Endothelial cell of umbilical vein (primary cell): ENCODE results near the gene KDM4B. TPM values are rescaled to one million over a fixed set of nuclear protein-coding genes. Genes with fewer than 3 reads are reported as not detected.

Experiments used
- BruUV-seq: library from RNA; stranded (reverse); fragments of 400-500 nt; replicated peaks from 2 replicates; lab custom pipeline; 2021; lab: Mats Ljungman, UMichigan
- CTCF ChIA-PET: fragments of 300-600, 350-600 bp; sonication (Branson Sonifier 250); formaldehyde crosslinking; loops from one replicate; lab custom pipeline; 2021; ENCODE audit warnings: antibody characterized with exemption, inconsistent platforms; lab: Charles Lee
- POLR2A ChIA-PET: fragments of 300-600, 350-600 bp; sonication (Branson Sonifier 250); formaldehyde crosslinking; loops from one replicate; lab custom pipeline; 2021; ENCODE audit warnings: antibody characterized with exemption, inconsistent platforms; lab: Charles Lee
- DNase-seq: peaks from one replicate; pipeline ENCODE4 v3.0.0-alpha.2; 2011; ENCODE audit warnings: low read depth, low spot score
- FAIRE-seq: peaks from 2 replicates; lab custom pipeline; 2011; peaks lifted over from hg19 to GRCh38; lab: Jason Lieb, UNC
- H2AFZ ChIP-seq: 2 replicates; pipeline ENCODE4 v1.6.0; 2012; ENCODE audit warnings: low read depth, low read length, control low read depth, inconsistent platforms
- H3K27ac ChIP-seq: 2 replicates; pipeline ENCODE4 v1.5.1; 2011; ENCODE audit warnings: low read depth, mild to moderate bottlenecking, control low read depth, low read length, moderate library complexity; ENCODE audit not compliant: insufficient read depth
- H3K27me3 ChIP-seq, 2 experiments: 2 replicates each; pipeline versions ENCODE4 v1.6.0 to v1.6.1; 2011; ENCODE audit warnings: low read length in 2 of 2, mixed read lengths in 1 of 2; ENCODE audit not compliant: control insufficient read depth in 2 of 2, insufficient read depth in 2 of 2
- H3K36me3 ChIP-seq, 2 experiments: 2 replicates in 1 of 2; 3 replicates in 1 of 2; pipeline ENCODE4 v1.5.1; 2011; ENCODE audit warnings: low read length in 2 of 2, mild to moderate bottlenecking in 1 of 2, moderate library complexity in 1 of 2; ENCODE audit not compliant: control insufficient read depth in 2 of 2, insufficient read depth in 2 of 2; ENCODE audit errors: extremely low read depth in 1 of 2
- H3K4me1 ChIP-seq: 3 replicates; pipeline ENCODE4 v1.5.1; 2011; ENCODE audit warnings: mild to moderate bottlenecking, low read length; ENCODE audit not compliant: control insufficient read depth, insufficient read depth; ENCODE audit errors: extremely low read depth
- H3K4me2 ChIP-seq: 2 replicates; pipeline ENCODE4 v1.6.1; 2011; ENCODE audit warnings: low read length, control low read depth, mixed read lengths; ENCODE audit not compliant: insufficient read depth
- H3K4me3 ChIP-seq, 3 experiments: fragments of 200-600 bp in 1 of 3; sonication (generic), shearing (Covaris generic) in 1 of 3; replicated peaks in 1 of 3; 2 replicates each; pipeline ENCODE4 v1.5.1; 2011 to 2016; ENCODE audit warnings: control low read depth in 3 of 3, low read length in 3 of 3, mild to moderate bottlenecking in 2 of 3, inconsistent platforms in 1 of 3, low read depth in 1 of 3, moderate library complexity in 1 of 3; ENCODE audit not compliant: insufficient read depth in 1 of 3
- H3K79me2 ChIP-seq: 2 replicates; pipeline ENCODE4 v1.6.0; 2012; ENCODE audit warnings: low read length, inconsistent platforms; ENCODE audit not compliant: control insufficient read depth, insufficient read depth
- H3K9ac ChIP-seq: replicated peaks from 2 replicates; pipeline ENCODE3; 2011; ENCODE audit warnings: low read length, control low read depth; ENCODE audit not compliant: insufficient read depth; ENCODE audit errors: extremely low read depth
- H3K9me1 ChIP-seq: replicated peaks from 3 replicates; pipeline ENCODE4 v1.6.0; 2011; ENCODE audit warnings: mild to moderate bottlenecking, low read length; ENCODE audit not compliant: control insufficient read depth, insufficient read depth; ENCODE audit errors: extremely low read depth
- H3K9me3 ChIP-seq: replicated peaks from 2 replicates; pipeline ENCODE4 v1.5.1; 2012; ENCODE audit warnings: low read length, inconsistent platforms; ENCODE audit not compliant: control insufficient read depth, insufficient read depth
- H4K20me1 ChIP-seq: replicated peaks from 2 replicates; pipeline ENCODE3; 2011; ENCODE audit warnings: mild to moderate bottlenecking, low read length; ENCODE audit not compliant: control insufficient read depth, insufficient read depth; ENCODE audit errors: extremely low read depth
- EZH2 ChIP-seq: IDR thresholded peaks from 2 replicates; pipeline ENCODE4 v1.6.1; 2012; ENCODE audit warnings: borderline replicate concordance, low read depth, mild to moderate bottlenecking, moderate library complexity, low read length, inconsistent platforms; ENCODE audit not compliant: severe bottlenecking
- FOS ChIP-seq: IDR thresholded peaks from 2 replicates; pipeline ENCODE4 v1.6.1; 2011; ENCODE audit warnings: mild to moderate bottlenecking, low read length, moderate library complexity, borderline replicate concordance; ENCODE audit not compliant: insufficient read depth
- GATA2 ChIP-seq: IDR thresholded peaks from 2 replicates; pipeline ENCODE4 v1.7.0; 2011; ENCODE audit warnings: low read depth, mild to moderate bottlenecking, moderate library complexity, mixed read lengths, low read length; ENCODE audit not compliant: insufficient read length, insufficient read depth
- JUN ChIP-seq: IDR thresholded peaks from 2 replicates; pipeline ENCODE4 v1.6.1; 2011; ENCODE audit warnings: borderline replicate concordance, low read depth; ENCODE audit not compliant: insufficient read length, insufficient read depth
- MYC ChIP-seq: IDR thresholded peaks from one replicate; pipeline ENCODE4 v1.6.1; 2011; ENCODE audit warnings: mild to moderate bottlenecking, low read depth, low read length
- POLR2A ChIP-seq: IDR thresholded peaks from 2 replicates; pipeline ENCODE4 v1.6.1; 2012; ENCODE audit warnings: low read depth, mild to moderate bottlenecking, control low read depth, low read length
- POLR2AphosphoS5 ChIP-seq: IDR thresholded peaks from 2 replicates; pipeline ENCODE4 v1.6.1; 2012; ENCODE audit warnings: low read depth, mild to moderate bottlenecking, control low read depth, low read length, moderate library complexity; ENCODE audit not compliant: insufficient read depth
- dilution Hi-C: fragments of 300-500 bp; cut with MboI; formaldehyde crosslinking; loops from one replicate; pipeline ENCODE4 v1.15.0; 2019; ENCODE audit warnings: low sequenced_read_pairs; ENCODE audit not compliant: extremely low pct_ligation_motif_present
- intact Hi-C: fragments of 100-400 bp; cut with micrococcal nuclease; formaldehyde crosslinking; loops from one replicate; pipeline ENCODE4 v1.10.0; 2022
- polyA plus RNA-seq, 4 experiments: library from polyadenylated mRNA; depleted of rRNA in 3 of 4; stranded (reverse) in 3 of 4; unstranded in 1 of 4; fragments of >200 nt; gene quantifications; 2 replicates each; pipeline versions ENCODE4 v1.2.1 to v1.2.3, GENCODE V29; 2011 to 2012; ENCODE audit warnings: missing spikeins in 1 of 4
- total RNA-seq: library from RNA; stranded (reverse); gene quantifications from 2 replicates; pipeline ENCODE4 v1.2.3, GENCODE V29; 2021
- TF ChIP-seq, protein P1 (sequence below), 2 donors: IDR thresholded peaks; 1 replicate in 1 of 2; 2 replicates in 1 of 2; pipeline ENCODE4 v1.5.1; 2011; ENCODE audit warnings: low read length in 2 of 2, mild to moderate bottlenecking in 2 of 2, moderate library complexity in 2 of 2, control low read depth in 1 of 2, inconsistent platforms in 1 of 2, low read depth in 1 of 2; ENCODE audit not compliant: insufficient read depth in 1 of 2; ENCODE audit errors: extremely low read depth in 1 of 2
- TF ChIP-seq, protein P2 (sequence below): IDR thresholded peaks from 2 replicates; pipeline ENCODE4 v1.6.1; 2011; ENCODE audit not compliant: insufficient read depth, insufficient read length

The KDM4B gene
- total and polyA plus RNA-seq, 2 donors (not counting 3 experiments of a cell fraction or from before 2014, with no cell fraction given): 12.4 to 37.2 TPM

DNA sequence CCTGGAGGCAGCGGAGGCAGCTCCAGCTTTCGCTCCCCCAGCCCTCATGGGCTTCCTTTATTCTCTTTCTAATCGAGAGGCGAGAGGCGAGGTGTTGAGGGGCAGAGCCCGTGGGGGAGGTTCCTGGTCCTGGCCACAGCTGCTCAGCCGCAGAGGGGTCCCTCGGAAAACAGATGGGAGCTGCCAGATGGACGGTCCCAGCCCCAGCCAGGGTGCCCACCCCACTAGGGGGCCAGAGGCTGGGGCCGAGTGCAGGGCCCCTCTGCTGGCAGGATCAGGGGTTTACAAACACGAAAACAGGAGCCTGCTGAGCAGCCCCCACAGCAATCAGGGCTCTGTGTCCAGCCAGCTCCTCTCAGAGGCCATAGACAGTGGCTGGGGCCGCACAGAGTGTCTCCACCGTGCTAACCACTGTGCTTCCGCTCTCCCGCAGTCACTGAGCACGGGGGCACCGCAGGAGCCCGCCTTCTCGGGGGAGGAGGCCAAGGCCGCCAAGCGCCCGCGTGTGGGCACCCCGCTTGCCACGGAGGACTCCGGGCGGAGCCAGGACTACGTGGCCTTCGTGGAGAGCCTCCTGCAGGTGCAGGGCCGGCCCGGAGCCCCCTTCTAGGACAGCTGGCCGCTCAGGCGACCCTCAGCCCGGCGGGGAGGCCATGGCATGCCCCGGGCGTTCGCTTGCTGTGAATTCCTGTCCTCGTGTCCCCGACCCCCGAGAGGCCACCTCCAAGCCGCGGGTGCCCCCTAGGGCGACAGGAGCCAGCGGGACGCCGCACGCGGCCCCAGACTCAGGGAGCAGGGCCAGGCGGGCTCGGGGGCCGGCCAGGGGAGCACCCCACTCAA, 182.2 kb downstream of the KDM4B start:
- no peak overlapping the region for H2AFZ ChIP-seq
- H3K36me3 ChIP-seq: peaks cover 0 to 3% of the 10 kb centered on the region in 2 experiments
- no TSS peak for BruUV-seq
- H3K9ac ChIP-seq: no peak overlapping the region
- FAIRE-seq (no peak), DNase-seq (no peak)
- H3K4me2 ChIP-seq: no peak overlapping the region
- no peak overlapping the region for H3K4me3 ChIP-seq
- H3K27me3 ChIP-seq: no peaks in the 10 kb centered on the region
- no peaks in the 10 kb centered on the region for H3K9me1 ChIP-seq
- ChIA-PET CTCF (interaction anchor here (1.2 kb wide), 1 partner anchor 103 kb away, joined by 5 read pairs; no protein-coding TSS in a partner anchor), POLR2A (no interaction called here)
- H3K27ac ChIP-seq: no peak overlapping the region
- no peaks in the 10 kb centered on the region for H3K9me3 ChIP-seq
- intact Hi-C loops: no loop called here
- dilution Hi-C loops: no loop called here
- TF ChIP-seq JUN (no peak), EZH2 (no peak), POLR2AphosphoS5 (no peak), MYC (no peak), GATA2 (no peak), POLR2A (no peak), FOS (no peak)
- TF ChIP-seq, protein P1, sequence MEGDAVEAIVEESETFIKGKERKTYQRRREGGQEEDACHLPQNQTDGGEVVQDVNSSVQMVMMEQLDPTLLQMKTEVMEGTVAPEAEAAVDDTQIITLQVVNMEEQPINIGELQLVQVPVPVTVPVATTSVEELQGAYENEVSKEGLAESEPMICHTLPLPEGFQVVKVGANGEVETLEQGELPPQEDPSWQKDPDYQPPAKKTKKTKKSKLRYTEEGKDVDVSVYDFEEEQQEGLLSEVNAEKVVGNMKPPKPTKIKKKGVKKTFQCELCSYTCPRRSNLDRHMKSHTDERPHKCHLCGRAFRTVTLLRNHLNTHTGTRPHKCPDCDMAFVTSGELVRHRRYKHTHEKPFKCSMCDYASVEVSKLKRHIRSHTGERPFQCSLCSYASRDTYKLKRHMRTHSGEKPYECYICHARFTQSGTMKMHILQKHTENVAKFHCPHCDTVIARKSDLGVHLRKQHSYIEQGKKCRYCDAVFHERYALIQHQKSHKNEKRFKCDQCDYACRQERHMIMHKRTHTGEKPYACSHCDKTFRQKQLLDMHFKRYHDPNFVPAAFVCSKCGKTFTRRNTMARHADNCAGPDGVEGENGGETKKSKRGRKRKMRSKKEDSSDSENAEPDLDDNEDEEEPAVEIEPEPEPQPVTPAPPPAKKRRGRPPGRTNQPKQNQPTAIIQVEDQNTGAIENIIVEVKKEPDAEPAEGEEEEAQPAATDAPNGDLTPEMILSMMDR (IDR thresholded peaks at IDR 0.05; ENCODE audit: extremely low read depth in 1 of 2, insufficient read depth in 1 of 2, low read depth in 1 of 2, low read length in 2 of 2): no peak
- TF ChIP-seq, protein P2, sequence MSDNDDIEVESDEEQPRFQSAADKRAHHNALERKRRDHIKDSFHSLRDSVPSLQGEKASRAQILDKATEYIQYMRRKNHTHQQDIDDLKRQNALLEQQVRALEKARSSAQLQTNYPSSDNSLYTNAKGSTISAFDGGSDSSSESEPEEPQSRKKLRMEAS: no peak
- H3K79me2 ChIP-seq: no peaks in the 10 kb centered on the region
- no peaks in the 10 kb centered on the region for H4K20me1 ChIP-seq
- H3K4me1 ChIP-seq: no peaks in the 10 kb centered on the region
